DMS79 treated with DMSO at 0.1 percent for 48 hours (cell line): ENCODE measurements around the gene DNAJA2.
"Not testable (repeated sequence)": the region's sequence is repeated elsewhere in the genome, so short reads cannot be mapped to it uniquely, and the experiment has no call there.

Experiments
- DNase-seq: peaks from one replicate; lab custom pipeline; 2025; lab: John Stamatoyannopoulos, UW

Gene DNAJA2

DNA sequence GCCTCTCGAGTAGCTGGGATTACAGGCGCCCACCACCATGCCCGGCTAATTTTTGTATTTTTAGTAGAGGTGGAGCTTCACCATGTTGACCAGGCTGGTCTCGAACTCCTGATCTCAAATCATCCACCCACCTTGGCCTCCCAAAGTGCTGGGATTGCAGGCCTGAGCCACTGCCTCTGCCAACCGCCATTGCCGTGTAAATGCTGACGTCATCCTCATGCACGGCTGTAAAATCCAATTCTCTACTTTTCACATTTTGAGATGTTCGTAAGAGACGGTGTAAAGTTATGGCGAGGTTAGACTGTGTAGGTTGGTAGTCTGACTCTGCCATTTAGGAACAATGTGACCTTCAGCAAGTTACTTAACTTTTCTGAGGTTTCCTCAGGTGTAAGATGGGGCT lies 1.7 kb upstream of the DNAJA2 start:
- no peak for DNase-seq

DNA sequence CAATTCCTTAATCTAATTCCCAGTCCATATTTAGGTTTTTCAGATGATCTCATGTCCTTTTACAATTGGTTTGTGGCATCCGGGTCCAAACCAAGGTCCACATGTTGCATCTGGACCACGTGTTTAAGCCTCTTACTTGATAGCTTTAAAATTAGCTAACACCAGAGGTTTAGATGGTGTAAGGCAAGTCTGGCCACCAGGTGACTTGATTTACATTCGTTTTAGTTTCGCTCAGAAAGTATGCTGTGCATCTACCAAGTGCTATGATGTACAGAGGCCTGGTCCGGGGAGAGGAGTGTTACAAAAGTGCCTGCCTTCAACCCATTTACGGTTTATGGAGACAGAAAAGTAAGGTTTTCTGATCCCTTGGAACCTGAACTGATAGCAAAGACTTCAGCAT lies 878 bp upstream of the DNAJA2 start:
- DNase-seq = no peak

DNA sequence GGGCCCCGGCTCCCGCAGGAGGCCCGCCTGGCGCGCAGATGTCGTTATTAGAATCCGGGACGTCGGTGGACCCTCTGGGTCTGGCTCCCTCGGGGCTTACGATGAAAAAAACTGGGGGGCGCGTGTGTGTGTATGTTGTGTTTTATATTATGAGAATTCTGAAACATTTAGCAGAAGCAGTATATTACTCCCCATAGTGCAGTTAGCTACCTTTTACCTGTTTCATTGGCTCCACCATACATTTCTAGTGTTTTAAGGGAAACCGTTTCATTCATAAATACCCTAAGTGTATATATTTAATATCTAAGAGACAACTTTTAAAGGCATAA lies 486 bp upstream of the DNAJA2 start:
- peak; percentile 29 for DNase-seq

DNA sequence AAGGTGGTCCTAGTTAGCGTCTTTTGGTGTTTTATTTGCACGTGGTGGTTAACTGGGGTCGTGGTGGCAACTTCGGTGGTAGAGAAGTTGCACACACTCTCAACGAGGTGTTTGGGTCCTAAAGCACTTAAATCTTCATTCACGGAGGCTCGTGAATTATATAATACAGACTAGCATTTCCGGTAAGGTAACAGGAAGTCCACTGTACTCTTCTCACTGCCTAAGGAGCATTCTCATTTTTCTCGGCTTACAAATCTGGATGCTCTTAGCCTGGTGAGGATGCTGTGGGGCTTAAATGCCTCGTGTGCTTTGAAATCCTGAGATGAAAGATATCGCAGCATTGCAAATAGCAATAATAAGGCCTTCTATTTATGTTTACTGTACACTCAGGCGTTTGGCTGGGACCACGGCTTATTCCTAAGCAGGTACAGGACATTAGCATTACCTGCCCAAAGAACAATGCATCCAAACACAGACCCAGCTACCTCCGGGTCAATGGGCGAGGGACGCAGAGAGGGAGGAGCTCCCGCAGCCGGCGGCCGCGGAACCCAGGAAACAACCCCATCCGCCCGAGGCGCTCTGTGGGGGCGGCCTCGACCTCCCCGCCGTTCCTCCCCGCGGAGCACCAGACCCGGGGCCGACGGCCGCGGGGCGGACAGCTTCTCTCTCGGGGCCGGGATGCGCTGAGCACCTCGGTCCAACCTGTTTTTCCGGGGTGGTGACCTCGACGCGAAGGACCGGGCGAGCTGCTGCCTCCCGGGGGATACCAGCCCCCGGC lies 856 bp downstream of the DNAJA2 start:
- no peak for DNase-seq

DNA sequence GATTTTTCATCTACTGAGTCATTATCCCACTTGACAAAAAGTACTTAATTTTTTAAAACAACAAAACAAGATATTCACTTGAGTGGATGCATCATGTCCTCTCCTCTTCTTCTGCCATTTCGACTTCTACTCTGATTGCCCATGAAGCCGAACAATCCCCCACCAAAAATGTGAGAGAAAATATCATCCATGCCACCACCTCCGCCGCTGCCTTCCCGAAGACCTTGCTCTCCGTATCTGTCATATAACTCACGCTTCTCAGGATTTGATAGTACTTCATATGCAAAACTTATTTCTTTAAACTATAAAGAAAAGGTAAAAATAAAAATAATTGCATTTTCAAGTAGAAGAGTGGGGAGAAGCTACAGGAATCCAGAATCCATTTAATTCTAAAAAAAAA lies 2.2 kb downstream of the DNAJA2 start:
- DNase-seq = no peak

DNA sequence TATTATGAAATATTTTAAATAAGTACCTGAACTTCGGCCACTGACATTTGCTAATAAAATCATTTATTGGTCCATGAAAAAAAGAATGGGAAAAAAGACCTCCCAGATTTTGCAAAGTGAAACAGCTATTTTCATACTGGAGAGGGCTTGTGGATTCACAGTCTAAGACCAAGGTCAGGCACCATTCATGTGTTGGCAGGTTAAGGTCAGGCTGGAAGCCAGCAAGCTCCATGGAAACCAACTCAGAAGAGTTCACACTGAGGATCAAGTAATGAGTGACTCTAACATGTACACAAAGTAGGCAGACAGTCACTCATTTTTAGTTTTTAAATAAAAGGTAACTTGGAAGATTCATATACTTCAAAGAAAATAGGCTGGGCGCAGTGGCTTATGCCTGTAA lies 3.4 kb downstream of the DNAJA2 start:
- no peak for DNase-seq

DNA sequence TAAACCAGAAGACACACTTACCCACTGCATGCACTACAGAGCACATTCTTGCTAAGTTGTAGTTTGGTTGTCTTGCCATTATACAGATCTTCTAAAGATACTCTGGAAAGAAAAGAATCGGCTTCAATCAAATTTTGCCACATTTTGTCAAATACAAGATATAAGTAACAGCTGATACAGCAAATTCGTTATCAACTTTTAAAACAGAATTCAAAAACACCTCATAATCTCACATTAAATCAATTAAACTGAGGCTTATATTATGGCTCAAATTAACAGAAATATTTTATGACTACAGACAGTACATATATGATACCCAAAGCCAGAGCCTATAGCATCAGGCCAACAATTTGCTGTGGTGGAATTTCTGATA lies 5.4 kb downstream of the DNAJA2 start:
- no peak for DNase-seq

DNA sequence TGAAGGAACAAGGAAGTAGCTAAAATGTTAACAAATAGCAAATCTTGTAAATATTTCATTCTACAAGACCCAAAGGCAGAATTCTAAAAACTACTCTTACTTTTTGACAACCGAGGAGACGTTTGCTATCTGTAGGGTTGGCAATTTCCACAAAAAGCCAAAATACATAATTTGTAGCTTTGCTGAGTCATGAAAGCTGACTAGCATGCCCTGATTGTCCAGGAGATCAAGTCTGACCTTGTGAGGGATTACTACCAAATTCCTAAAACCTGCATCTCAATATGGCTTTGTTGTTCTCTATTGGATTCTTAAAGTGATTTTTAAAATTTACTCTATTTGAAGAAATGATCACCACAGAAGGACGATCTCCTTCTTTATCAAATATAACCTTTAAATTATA lies 10.8 kb downstream of the DNAJA2 start:
- no peak for DNase-seq

DNA sequence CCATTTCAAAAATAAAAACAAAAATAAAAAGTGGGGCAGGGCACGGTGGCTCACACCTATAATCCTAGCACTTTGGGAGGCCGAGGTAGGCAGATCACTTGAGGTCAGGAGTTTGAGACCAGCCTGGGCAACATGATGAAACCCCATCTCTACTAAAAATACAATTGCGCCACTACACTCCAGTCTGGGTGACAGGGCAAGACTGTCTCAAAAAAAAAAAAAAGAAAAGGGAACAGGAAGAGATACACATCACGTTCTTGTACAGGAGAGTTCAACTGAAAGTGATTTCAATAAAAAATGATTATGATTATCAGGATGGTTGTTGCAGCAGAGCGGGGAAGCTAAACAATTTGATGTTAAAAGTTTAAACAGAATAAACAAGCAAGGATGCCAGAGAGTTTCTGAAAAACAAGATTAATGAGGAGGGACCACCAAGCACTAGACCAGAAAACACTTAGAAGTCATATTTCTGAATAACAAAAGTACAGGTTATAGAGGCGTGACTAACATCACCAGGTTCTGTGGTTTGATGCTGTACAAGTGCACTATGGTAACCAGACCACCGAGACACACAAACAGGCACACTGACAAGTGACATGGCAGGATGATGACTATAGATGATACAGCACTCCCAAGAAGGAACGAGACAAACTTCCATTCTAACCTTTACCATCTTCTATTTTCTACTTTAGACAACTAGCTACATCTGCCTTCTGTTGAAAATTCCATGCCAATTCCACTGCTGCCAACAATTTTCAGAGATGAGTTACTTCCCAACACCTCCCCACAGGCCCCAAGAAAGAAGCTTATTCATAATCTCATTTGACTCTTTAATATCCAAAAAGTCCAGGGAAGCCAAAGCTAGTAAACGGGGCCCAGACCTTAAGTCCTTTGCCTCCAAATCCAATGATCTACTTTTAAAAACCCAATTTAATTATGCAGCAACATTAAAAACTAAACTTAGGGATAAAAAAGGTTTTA lies 11.8 kb downstream of the DNAJA2 start:
- DNase-seq = no peak

DNA sequence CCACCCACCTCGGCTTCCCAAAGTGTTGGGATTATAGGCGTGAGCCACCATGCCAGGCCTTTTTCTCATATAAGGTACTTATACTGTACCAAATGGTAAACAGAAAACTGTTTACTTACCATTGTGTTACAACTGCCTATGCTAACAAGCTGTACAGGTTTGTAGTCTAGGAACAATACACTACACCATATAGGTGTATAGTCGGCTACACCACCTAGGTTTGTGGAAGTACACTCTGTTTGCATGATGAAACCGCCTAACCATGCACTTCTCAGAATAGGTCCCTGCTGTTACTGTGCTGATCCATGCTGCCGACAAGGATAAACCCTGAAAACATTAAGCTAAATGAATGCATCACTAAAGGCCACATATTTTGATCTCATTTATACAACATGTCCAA lies 18.9 kb downstream of the DNAJA2 start:
- DNase-seq = no peak

DNA sequence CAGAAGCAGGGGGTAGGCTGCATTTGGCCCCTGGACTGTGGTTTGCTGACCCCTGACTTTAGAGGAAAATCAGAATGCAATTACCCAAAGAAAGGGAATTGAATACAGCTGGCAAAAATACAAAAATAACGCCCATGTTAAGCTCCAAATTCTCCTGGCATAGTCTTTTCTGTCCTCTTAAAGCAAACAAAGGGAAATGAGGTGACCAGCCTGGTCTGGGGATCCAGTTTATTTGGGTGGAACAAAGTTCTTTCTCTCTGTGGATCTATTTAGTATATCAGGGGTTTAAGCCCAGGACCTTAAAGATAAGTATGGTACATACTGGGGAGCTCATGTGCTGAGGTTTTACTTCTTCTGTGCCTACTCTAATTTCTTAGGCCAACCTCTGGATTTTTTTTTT lies 23.5 kb downstream of the DNAJA2 start:
- DNase-seq = no peak

DNA sequence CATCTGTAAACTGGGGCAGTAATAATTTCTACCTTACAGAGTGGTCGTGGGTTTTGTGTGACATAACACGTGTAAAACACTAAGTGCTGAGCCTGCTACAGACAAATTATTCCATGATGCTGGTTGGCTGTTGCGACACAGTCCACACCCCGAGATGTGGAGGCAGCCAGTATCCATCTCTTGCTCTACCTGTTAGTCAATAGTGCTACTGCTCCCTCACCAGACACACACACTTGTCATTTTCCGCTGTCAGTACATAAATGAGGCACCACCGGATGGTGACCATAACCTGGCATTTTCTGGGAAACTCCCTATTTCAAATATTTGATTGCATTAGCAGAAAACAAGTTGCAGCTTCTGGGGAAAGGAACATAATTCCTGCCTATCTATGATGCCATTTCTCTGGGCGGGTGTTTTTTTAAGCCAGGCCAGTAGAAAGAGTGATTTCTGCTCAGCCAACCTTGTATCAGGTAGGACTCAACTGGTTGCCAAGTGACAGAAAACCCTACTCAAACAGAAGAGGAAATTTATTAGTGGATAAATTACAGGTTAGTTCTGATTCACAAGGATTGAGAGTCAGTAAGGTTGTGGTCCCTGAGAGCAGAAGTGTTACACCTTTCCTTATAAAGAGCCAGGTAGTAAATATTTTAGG lies 24.1 kb downstream of the DNAJA2 start:
- no peak for DNase-seq

DNA sequence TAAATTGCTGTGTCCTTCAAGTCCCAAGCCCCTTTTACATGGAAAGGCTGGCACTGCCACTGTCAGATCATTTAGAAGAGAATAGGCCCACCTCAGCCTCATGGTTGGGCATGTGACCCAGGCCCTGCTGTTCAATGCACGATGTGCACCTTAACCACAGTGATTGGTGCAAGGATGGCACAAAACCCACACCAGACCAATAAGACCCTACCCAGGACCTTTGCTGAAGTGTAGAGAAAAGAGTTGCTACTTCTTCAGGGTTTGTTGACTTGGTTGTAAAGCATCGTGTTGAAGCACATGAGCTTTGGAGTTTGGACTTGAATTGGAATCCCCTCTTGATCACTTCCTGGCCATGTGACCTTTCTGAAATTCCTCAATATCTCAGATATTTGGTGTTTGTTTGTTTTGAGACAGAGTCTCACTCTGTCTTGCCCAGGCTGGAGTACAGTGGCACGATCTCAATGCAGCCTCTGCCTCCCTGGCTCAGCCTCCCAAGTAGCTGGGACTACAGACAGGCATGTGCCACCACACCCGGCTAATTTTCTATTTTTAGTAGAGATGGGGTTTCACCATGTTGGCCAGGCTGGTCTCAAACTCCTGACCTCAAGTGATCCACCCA lies 24.8 kb downstream of the DNAJA2 start:
- DNase-seq = no peak

DNA sequence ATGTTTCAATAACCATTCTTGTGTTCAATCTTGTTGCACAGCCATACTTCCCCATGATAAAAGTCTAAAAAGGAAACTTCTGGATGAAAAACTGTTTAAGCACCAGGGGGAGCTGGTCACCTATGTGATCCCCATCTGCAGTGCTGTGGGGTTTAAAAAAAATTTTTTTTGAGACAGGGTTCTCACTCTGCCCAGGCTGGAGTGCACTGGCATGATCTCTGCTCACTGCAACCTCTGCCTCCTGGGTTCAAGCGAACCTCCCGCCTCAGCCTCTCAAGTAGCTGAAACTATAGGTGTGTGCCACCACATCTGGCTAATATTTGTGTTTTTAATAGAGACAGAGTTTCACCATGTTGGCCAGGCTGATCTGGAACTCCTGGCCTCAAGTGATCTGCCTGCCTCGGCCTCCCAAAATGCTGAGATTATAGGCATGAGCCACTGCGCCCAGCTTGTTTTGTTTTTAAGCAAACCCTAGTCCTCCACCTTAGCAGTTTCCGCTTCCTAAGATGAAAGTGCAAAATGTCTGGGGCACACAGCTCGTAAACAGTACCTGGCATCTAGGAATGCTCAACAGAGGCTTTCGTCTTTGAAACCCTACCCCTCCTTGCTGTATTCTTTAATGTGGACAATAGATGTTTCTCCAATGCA lies 25.4 kb downstream of the DNAJA2 start:
- no peak for DNase-seq

DNA sequence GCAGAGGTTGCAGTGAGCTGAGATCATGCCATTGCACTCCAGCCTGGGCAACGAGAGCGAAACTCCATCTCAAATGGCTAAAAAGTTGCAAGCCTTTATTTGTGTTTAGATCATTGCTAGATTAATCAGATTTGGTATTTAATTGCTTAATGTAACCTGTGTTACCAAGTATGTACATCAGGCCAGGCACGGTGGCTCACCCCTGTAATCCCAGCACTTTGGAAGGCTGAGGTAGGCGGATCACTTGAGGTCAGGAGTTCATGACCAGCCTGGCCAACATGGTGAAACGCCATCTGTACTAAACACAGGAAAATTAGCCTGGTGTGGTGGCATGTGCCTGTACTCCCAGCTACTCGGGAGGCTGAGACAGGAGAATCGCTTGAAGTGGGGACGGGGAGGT lies 28.8 kb downstream of the DNAJA2 start:
- not testable (repeated sequence) for DNase-seq

DNA sequence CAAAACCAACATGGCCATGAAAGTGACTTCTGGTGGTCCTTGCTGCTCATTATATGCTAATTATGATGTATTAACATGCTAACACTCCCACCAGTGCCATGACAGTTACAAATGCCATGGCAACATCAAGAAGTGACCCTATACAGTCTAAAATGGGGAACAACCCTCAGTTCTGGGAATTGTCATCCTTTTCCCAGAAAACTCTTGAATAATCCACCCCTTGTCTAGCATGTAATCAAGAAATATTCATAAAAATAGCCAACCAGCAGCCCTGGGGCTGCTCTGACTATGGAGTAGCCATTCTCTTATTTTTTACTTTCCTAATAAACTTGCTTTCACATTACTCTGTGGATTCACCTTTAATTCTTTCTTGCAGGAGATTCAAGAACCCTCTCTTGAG lies 35.9 kb downstream of the DNAJA2 start:
- no peak for DNase-seq

DNA sequence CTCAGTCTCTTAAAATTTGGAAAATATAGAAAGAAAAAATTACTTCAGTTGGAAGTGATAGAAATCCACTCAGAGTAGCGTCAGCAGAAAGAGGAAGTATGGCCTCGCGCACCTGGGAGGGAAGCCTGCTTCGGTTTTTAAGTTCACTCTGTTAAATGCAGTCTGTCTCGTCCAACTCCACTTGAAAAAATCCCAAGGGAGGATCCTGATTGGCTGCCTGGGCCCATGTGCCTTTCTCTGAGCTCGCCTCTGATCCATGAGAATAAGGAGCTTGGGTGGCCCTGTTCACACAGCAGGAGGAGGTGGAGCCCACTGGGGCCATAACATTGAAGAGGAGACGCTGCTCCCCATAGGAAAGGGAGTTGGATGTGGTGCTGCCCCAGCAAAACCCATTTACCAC lies 40.7 kb downstream of the DNAJA2 start:
- DNase-seq = peak; percentile 27

DNA sequence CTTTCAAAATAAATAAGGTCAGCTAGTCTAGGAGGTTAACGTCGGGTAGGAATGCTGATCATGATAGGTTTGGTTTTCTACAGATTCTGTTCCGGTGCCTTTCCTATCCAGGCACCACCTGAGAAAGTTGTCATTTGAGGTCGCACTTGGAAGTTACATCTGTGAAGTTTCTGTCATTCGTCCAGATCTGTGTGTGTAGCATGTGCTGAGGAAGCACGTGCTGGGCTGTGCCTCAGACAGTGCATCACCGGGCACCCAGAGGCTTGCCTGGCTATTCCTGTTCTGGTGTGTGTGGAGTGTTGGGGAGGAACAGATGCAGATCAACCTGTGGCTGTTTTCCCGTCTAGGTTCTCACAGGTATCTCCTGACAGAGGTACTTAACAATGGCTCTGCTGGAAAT lies 42.6 kb downstream of the DNAJA2 start:
- no peak for DNase-seq

DNA sequence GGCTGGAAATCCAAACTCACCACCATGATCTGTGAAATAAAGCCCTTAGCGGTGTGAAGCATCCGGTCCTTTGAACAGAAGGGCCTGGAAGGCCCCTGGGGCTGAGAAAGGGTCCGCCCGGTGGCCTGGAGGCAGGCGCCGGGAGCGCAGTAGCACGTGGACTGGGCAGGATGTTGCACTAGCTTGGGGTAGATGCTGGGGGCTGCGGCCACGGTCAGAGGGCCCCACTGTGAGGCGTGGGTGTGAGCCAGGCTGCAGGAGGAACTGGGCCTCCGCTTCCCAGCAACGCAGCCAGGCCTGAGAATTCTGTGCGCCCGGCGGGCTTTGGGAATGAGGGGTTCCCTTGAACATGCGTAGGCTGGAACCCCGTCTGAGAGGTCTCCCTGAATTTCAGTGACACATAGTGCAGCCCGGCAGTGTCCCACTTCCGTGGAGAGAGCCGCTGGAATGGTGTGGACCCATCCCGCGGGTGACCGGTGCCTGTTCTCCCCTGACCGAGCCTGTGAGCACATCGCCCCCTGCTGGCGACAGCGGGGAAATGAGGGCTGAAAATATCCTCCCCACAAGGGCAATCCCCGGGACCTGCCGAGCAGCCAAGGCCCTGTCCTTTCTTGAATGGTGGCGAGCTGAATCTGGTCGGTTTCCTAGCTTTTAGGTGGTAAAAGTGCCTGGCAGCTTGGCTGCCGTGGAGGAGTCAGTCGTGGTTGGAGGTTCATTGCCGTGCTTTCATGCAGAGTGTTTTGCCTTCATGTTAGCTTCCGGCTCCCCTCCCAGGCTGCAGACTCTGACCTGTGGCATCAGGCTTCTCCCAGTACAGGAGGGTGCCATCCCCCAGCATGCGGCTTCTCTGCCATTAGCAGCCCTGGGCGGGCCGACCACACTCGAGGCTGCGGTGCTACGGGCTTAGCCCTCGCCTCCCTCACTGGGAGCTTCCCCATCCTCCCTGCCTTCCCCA lies 43.8 kb downstream of the DNAJA2 start:
- no peak for DNase-seq

DNA sequence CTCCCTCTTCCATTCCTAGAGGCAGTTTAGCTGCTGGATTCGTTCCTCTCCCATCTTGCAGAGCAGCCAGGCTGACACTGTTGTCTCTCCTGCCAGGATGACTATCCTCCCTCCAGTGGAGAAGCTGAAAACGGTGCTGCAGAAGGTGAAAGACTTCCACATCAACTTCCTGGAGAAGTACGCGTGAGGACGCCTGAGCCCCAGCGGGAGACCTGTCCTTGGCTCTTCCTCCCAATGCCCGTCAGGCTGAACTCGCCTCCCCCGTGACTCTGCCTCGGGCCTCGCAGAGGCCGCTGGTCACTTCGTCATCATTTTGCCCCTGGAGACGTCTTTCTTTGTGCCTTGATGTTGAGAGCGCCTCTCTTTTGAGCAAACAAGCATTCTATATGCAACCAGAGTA lies 44.7 kb downstream of the DNAJA2 start:
- DNase-seq = no peak

DNA sequence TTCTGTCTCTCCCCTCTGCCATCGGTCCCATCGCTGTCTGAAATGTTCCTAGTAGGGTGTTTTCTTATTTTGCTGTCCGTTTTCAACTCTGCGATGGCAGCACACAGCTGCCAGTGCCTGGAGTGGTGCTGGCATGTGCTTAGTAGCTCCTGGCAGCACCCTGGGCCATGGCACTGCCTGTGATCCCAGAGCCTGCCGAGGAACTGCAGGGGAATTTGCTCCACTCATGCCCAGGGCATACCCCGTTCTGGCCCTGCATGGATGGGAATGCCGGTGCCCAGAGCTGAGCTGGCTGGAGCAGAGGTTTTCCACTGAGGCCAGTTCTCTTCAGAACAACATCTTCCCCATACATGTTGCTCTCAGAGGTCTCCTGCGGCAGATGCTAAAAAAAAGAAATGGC lies 46.2 kb downstream of the DNAJA2 start:
- no peak for DNase-seq
